Astrocyte (in vitro differentiated cells and primary cell): ENCODE measurements around the gene SUGCT. TPM values are rescaled to one million over a fixed set of nuclear protein-coding genes. Genes with fewer than 3 reads are reported as not detected.
"Not testable (repeated sequence)": the region's sequence is repeated elsewhere in the genome, so short reads cannot be mapped to it uniquely, and the experiment has no call there.

Source experiments
- DNase-seq: peaks from one replicate; pipeline ENCODE4 v3.0.0-alpha.2; 2010; ENCODE audit warnings: low read depth
- FAIRE-seq: peaks from 2 replicates; lab custom pipeline; 2011; peaks lifted over from hg19 to GRCh38; lab: Jason Lieb, UNC
- H2AFZ ChIP-seq: 2 replicates; pipeline ENCODE4 v1.6.0; 2012; ENCODE audit warnings: low read depth, low read length, inconsistent platforms
- H3K27ac ChIP-seq: 2 replicates; pipeline ENCODE4 v1.5.1; 2011; ENCODE audit warnings: low read depth, low read length, inconsistent platforms
- H3K27me3 ChIP-seq: 2 replicates; pipeline ENCODE4 v1.6.0; 2011; ENCODE audit warnings: low read length, inconsistent platforms; ENCODE audit not compliant: insufficient read depth
- H3K36me3 ChIP-seq: 2 replicates; pipeline ENCODE4 v1.5.1; 2011; ENCODE audit warnings: low read length, inconsistent platforms; ENCODE audit not compliant: insufficient read depth
- H3K4me1 ChIP-seq: 2 replicates; pipeline ENCODE4 v1.5.1; 2011; ENCODE audit warnings: low read length, inconsistent platforms; ENCODE audit not compliant: insufficient read depth
- H3K4me2 ChIP-seq: 2 replicates; pipeline ENCODE4 v1.6.0; 2012; ENCODE audit warnings: low read length, inconsistent platforms
- H3K4me3 ChIP-seq: 2 replicates; pipeline ENCODE4 v1.5.1; 2011; ENCODE audit warnings: low read depth, mild to moderate bottlenecking, low read length, inconsistent platforms; ENCODE audit not compliant: insufficient read depth
- H3K79me2 ChIP-seq: 2 replicates; pipeline ENCODE4 v1.6.0; 2012; ENCODE audit warnings: mild to moderate bottlenecking, low read length, inconsistent platforms; ENCODE audit not compliant: insufficient read depth
- H3K9ac ChIP-seq: 2 replicates; pipeline ENCODE4 v1.6.0; 2012; ENCODE audit warnings: mild to moderate bottlenecking, low read length, inconsistent platforms
- H3K9me3 ChIP-seq: 2 replicates; pipeline ENCODE4 v1.5.1; 2012; ENCODE audit warnings: low read depth, mild to moderate bottlenecking, low read length, inconsistent platforms; ENCODE audit not compliant: insufficient read depth
- H4K20me1 ChIP-seq: 2 replicates; pipeline ENCODE4 v1.6.0; 2012; ENCODE audit warnings: low read length, inconsistent platforms; ENCODE audit not compliant: insufficient read depth
- H3K27ac Mint-ChIP-seq: one replicate; pipeline ENCODE4 v1.8.0; 2021; ENCODE audit warnings: mild to moderate bottlenecking, mixed read lengths; ENCODE audit not compliant: unreplicated experiment
- H3K27me3 Mint-ChIP-seq: one replicate; pipeline ENCODE4 v1.8.0; 2021; ENCODE audit warnings: low read depth, mixed read lengths; ENCODE audit not compliant: unreplicated experiment
- H3K36me3 Mint-ChIP-seq: one replicate; pipeline ENCODE4 v1.8.0; 2021; ENCODE audit warnings: low read depth, mixed read lengths; ENCODE audit not compliant: unreplicated experiment
- H3K4me1 Mint-ChIP-seq: one replicate; pipeline ENCODE4 v1.8.0; 2021; ENCODE audit warnings: low read depth, mixed read lengths; ENCODE audit not compliant: unreplicated experiment
- H3K4me3 Mint-ChIP-seq: one replicate; pipeline ENCODE4 v1.8.0; 2021; ENCODE audit warnings: mild to moderate bottlenecking, moderate library complexity, mixed read lengths; ENCODE audit not compliant: unreplicated experiment
- H3K9me3 Mint-ChIP-seq: one replicate; pipeline ENCODE4 v1.8.0; 2021; ENCODE audit warnings: mild to moderate bottlenecking, mixed read lengths; ENCODE audit not compliant: unreplicated experiment
- EZH2 ChIP-seq: IDR thresholded peaks from 2 replicates; pipeline ENCODE4 v1.6.1; 2012; ENCODE audit warnings: mild to moderate bottlenecking, low read length, inconsistent platforms; ENCODE audit not compliant: insufficient read depth
- total RNA-seq: library from RNA; stranded (reverse); gene quantifications from 2 replicates; pipeline ENCODE4 v1.2.1, GENCODE V29; 2021
- TF ChIP-seq, protein P1 (sequence below): IDR thresholded peaks from 2 replicates; pipeline ENCODE4 v1.5.1; 2011; ENCODE audit warnings: low read depth, mild to moderate bottlenecking, inconsistent platforms, low read length, moderate library complexity; ENCODE audit not compliant: insufficient read depth

The SUGCT gene
- total RNA-seq, 1 donor from 2014 or later, result 15.5 TPM

- no peak for DNase-seq
- TF ChIP-seq, protein P1, sequence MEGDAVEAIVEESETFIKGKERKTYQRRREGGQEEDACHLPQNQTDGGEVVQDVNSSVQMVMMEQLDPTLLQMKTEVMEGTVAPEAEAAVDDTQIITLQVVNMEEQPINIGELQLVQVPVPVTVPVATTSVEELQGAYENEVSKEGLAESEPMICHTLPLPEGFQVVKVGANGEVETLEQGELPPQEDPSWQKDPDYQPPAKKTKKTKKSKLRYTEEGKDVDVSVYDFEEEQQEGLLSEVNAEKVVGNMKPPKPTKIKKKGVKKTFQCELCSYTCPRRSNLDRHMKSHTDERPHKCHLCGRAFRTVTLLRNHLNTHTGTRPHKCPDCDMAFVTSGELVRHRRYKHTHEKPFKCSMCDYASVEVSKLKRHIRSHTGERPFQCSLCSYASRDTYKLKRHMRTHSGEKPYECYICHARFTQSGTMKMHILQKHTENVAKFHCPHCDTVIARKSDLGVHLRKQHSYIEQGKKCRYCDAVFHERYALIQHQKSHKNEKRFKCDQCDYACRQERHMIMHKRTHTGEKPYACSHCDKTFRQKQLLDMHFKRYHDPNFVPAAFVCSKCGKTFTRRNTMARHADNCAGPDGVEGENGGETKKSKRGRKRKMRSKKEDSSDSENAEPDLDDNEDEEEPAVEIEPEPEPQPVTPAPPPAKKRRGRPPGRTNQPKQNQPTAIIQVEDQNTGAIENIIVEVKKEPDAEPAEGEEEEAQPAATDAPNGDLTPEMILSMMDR, result no peak
- TF ChIP-seq EZH2, result no peak
- Histone ChIP-seq H3K79me2 (peaks cover 19% of the 10 kb centered on the region), H3K9me3 (no peaks in the 10 kb centered on the region), H4K20me1 (no peaks in the 10 kb centered on the region), H2AFZ (no peak overlapping the region), H3K4me2 (no peak overlapping the region), H3K4me3 (no peak overlapping the region), H3K4me1 (no peaks in the 10 kb centered on the region), H3K27me3 (no peaks in the 10 kb centered on the region), H3K27ac (no peak overlapping the region), H3K9ac (no peak overlapping the region), H3K36me3 (no peaks in the 10 kb centered on the region)
- no peak for FAIRE-seq
- no peak overlapping the region for H3K27ac Mint-ChIP-seq
- H3K9me3 Mint-ChIP-seq, result no peaks in the 10 kb centered on the region
- H3K27me3 Mint-ChIP-seq, result no peaks in the 10 kb centered on the region
- H3K4me1 Mint-ChIP-seq, result peaks cover under 1% of the 10 kb centered on the region
- no peak overlapping the region for H3K4me3 Mint-ChIP-seq
- H3K36me3 Mint-ChIP-seq, result peaks cover 2% of the 10 kb centered on the region
Observed at GRCh38 chr7:40137563-40137962, 2.8 kb downstream of the SUGCT start.

GRCh38 chr7:40138973-40139372, 4.2 kb downstream of the SUGCT start:
- Histone ChIP-seq H3K36me3 (no peaks in the 10 kb centered on the region), H3K27ac (no peak overlapping the region), H2AFZ (no peak overlapping the region), H4K20me1 (no peaks in the 10 kb centered on the region), H3K9ac (no peak overlapping the region), H3K9me3 (no peaks in the 10 kb centered on the region), H3K4me3 (no peak overlapping the region), H3K4me2 (no peak overlapping the region), H3K79me2 (peaks cover 5% of the 10 kb centered on the region), H3K4me1 (no peaks in the 10 kb centered on the region), H3K27me3 (no peaks in the 10 kb centered on the region)
- no peak overlapping the region for H3K27ac Mint-ChIP-seq
- no peaks in the 10 kb centered on the region for H3K4me1 Mint-ChIP-seq
- no peaks in the 10 kb centered on the region for H3K27me3 Mint-ChIP-seq
- H3K4me3 Mint-ChIP-seq, result no peak overlapping the region
- TF ChIP-seq, protein P1, result no peak
- TF ChIP-seq EZH2, result no peak
- no peaks in the 10 kb centered on the region for H3K9me3 Mint-ChIP-seq
- DNase-seq (no peak), FAIRE-seq (no peak)
- peaks cover 2% of the 10 kb centered on the region for H3K36me3 Mint-ChIP-seq

DNA sequence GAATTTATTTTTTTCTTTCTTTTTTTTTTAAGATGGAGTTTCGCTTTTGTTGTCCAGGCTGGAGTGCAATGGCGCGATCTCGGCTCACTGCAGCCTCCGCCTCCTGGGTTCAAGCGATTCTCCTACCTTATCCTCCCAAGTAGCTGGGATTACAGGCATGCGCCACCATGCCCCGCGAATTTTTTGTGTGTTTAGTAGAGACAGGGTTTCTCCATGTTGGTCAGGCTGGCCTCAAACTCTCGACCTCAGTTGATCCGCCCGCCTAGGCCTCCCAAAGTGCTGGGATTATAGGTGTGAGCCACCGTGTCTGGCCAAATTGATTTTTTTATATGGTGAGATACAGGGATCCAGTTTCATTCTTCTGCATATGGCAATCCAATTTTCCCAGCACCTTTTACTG, 5.1 kb downstream of the SUGCT start:
- H3K9ac ChIP-seq, H3K79me2 ChIP-seq, H3K36me3 ChIP-seq, H3K36me3 Mint-ChIP-seq, H3K4me1 ChIP-seq, H3K9me3 ChIP-seq, H3K27me3 ChIP-seq, H3K4me3 Mint-ChIP-seq, DNase-seq, H3K27ac Mint-ChIP-seq, FAIRE-seq, H3K9me3 Mint-ChIP-seq, H3K4me2 ChIP-seq, H3K27ac ChIP-seq, H3K27me3 Mint-ChIP-seq, H2AFZ ChIP-seq, H3K4me1 Mint-ChIP-seq, H4K20me1 ChIP-seq, H3K4me3 ChIP-seq: not testable (repeated sequence)

GRCh38 chr7:40141916-40142315, 7.1 kb downstream of the SUGCT start:
- FAIRE-seq, H3K27ac Mint-ChIP-seq, H3K27me3 Mint-ChIP-seq: not testable (repeated sequence)

DNA sequence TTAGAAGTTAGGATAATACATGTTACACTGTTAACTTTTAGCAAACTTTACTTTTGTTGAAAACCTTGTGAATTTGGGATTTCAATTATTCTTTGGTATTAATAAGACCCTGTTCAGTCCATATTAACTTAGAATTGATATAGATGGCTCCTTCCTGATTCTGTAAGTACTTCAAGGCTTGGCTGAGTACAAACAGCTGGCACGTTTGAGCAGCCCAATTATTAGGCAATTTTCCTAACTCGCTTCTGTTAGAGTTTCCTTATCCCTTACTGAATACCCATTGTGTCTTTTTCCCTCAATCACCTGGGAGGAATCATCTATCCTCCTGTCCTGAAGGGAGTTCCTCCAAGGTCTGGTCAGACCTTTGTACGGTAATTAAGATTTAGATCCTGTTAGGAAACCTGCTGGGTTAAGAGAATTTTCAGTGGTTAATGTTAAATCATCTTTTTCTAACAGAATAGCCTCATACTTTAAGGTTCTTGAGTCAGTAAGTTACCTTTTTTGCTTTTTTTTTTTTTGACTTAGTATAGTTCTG, 10.9 kb downstream of the SUGCT start:
- not testable (repeated sequence) for H3K36me3 ChIP-seq, H3K4me1 Mint-ChIP-seq, H3K4me3 Mint-ChIP-seq, H2AFZ ChIP-seq, H3K9me3 ChIP-seq, H4K20me1 ChIP-seq, H3K4me2 ChIP-seq, FAIRE-seq, DNase-seq, H3K9ac ChIP-seq, H3K4me3 ChIP-seq, H3K79me2 ChIP-seq, H3K27me3 Mint-ChIP-seq, H3K36me3 Mint-ChIP-seq, H3K4me1 ChIP-seq, H3K27ac ChIP-seq, H3K27me3 ChIP-seq, H3K27ac Mint-ChIP-seq
- peaks cover 17% of the 10 kb centered on the region for H3K9me3 Mint-ChIP-seq

More at GRCh38 chr7:40141916-40142315, 7.1 kb downstream of the SUGCT start:
- not testable (repeated sequence) for H3K4me3 ChIP-seq, H3K79me2 ChIP-seq, DNase-seq, H3K27me3 ChIP-seq, H3K4me1 Mint-ChIP-seq, H3K4me2 ChIP-seq, H3K4me1 ChIP-seq, H3K27ac ChIP-seq, H3K4me3 Mint-ChIP-seq, H4K20me1 ChIP-seq, H3K9me3 Mint-ChIP-seq, H2AFZ ChIP-seq, H3K9ac ChIP-seq, H3K36me3 Mint-ChIP-seq, H3K9me3 ChIP-seq, H3K36me3 ChIP-seq
